Ammon's horn (tissue), 1 donor: ENCODE results near the gene CDK15.
"Not testable (repeated sequence)": the region's sequence is repeated elsewhere in the genome, so short reads cannot be mapped to it uniquely, and the experiment has no call there.

Source experiments
- DNase-seq: peaks from one replicate; pipeline ENCODE4 v3.0.0-alpha.2; 2016; ENCODE audit warnings: low spot score

CDK15 gene

DNA sequence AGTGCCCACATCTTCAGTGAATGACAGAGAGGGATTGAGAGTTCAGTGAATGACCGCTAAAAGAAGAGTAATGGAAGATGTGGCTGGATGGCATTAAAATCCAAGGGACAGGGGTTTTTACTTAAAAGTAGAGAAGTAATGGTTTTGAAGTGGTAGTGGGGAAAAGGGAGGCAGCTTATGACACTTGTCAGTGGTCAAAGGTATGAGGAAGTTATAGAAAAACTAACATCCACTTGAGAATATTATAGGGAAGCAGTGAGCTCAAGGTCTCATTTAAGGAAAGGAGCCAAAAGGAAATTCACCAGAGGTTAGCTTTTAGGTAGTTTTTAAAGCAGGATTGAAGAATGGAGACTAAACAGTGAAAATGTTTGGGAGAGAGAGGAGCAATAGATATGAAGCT is 24.3 kb downstream of the CDK15 start:
- no peak for DNase-seq

DNA sequence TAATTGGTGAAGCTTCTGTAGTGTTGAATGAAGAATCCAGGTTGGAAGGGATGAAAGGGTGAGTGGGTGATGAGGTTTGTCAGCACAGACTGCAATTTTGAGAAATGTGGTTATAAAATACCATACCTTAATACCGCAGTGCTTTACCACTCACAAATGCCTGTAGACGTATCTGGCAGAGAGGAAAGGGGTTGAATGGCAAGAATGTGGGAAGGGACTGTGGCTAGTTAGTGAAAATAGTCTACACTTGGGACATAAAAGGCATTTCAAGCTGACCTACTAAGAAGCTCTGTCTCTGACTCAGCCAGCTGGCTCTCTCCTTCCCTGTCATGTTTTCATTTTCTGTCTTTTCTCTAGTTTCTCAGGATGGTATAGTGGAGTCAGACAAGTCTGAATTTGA is 25.1 kb downstream of the CDK15 start:
- DNase-seq = no peak

DNA sequence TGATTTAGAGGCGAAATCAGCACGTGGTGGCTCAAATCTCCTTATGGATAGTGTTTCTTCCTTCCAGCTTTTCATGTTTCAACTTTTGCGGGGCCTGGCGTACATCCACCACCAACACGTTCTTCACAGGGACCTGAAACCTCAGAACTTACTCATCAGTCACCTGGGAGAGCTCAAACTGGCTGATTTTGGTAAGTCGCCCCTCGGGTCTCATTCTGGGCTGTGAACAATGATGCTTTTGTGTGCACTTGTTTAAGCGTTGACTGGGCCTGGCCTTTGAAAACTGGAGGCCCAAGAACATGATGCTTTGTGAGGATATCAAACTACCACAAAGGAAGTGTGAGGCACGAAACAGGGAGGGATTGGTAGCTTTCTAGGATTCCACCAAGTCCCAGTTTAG is 27.4 kb downstream of the CDK15 start:
- DNase-seq = no peak

DNA sequence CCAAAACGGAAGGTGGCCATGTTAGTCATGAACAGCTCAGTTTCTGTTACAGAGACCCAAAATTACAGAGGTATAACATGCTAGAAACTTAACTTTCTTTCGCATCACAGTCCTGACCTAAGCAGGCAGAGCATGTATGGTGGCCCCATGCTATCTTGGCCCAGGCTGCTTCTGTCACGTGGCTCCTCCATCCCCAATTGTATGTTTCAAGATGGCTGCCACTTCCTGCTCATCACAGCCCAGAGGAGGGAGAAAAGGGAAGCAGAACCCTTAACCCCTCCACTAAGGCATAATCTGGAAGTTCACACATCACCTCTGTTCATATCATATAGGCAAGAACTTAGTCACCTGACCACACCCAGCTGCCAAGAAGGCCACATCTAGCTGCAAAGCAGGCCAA is 28.7 kb downstream of the CDK15 start:
- DNase-seq = no peak

DNA sequence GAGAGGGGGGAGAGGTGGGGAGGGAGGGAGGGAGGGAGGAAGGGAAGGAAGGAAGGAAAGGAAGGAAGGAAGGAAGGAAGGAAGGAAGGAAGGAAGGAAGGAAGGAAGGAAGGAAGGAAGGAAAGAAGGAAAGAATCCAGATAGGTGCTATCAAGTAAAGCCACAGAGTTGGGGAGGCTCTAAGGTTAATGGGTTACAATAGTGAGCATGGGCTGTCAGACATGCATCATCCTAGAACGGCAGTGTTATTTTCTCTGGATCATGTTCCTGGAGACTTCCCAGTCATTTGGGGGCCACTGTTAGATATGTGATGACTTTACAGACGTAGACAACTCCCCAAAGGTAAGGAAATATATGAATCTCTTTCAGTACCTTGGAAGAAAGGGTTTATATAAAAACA is 31.1 kb downstream of the CDK15 start:
- no peak for DNase-seq

DNA sequence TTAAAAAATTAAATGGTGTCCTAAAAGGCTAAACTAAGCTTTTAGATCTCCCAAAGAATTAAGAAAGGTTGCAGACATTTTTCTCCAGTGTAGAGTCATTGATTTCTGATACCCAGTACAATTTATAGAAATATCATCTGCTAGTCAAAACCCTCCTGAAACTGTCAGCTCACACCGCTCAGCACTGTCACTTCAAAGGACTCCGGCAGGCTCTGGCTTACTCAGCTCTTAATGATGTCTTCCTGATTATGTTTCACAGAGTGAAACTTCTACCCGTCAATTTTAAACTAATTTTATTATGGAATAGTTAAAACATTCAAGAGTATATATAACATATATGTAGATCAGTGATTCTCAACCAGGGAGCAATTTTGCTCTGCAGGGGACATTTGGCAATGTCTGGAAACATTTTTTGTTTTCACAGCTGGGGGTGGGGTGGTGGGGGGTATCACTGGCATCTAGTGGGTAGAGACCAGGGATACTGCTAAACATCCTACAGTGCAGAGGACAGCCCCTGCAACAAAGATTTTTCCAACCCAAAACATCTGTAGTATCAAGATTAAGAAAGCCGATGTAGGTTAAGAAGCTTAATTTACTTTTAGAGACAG is 31.6 kb downstream of the CDK15 start:
- no peak for DNase-seq

DNA sequence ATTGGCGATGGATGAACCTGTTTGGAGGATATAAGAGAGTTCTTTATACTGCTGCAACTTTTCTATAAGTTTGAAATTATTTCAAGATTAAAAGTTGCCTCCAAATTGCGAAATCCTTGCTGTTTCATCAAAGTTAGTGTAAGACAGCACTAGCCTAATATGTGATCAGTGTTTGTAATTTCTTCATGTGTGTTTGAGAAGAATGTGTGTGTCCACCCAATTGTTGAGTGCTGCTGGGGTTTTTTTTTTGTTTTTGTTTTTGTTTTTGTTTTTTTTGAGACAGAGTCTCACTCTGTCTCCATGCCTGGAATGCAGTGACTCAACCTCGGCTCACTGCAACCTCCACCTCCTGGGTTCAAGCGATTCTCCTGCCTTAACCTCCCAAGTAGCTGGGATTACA is 33.4 kb downstream of the CDK15 start:
- DNase-seq = no peak

DNA sequence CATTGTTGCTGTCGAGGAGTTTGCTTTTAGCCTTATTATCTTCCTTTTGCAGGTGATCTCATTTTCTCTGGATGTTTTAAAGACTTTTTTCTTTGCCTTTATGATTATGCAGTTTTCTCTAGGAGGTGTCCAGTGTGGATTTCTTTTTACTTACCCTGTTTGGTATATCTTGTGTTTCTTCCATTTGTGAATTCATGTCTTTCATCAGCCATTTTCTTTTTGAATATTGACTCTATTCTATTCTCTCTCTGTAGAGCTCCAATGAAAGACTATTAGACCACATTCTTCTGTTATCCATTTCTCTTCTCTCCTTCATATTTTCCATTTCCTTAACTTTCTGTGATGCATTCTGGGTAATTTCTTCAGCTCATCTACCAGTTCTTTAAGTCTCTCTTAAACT is 34.4 kb downstream of the CDK15 start:
- no peak for DNase-seq

DNA sequence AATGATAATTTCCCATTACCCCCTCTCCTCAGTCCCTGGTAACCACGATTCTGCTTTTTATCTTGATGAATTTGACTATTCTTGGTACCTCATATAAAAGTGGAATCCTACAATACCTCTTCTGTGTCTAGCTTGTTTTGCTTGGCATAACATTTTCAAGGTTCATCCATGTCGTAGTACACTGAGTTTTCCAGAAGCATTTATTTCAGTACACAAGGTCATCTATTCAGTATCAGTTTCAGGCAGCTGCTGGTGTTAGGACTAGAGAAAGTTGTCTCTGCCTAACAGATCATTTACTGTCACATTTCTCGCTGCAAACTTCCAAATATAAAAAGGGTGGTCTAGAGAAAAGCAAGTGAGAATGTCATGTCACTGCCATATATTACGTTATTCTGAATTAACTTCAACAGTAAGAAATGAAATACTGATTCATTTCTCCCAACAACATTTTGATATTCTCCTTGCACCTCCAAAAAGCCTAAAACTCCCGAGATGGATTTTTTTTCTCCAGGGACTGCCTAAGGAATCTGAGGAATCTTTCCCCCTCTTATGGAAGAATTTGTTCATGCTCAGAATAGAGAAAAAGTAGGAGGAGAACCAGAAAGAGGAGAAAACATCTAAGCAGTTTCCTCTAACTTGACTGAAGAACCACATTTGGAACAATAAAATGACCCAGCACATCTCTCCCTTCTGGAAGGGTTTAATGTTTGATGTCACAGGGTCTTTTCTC is 36.0 kb downstream of the CDK15 start:
- DNase-seq = no peak

DNA sequence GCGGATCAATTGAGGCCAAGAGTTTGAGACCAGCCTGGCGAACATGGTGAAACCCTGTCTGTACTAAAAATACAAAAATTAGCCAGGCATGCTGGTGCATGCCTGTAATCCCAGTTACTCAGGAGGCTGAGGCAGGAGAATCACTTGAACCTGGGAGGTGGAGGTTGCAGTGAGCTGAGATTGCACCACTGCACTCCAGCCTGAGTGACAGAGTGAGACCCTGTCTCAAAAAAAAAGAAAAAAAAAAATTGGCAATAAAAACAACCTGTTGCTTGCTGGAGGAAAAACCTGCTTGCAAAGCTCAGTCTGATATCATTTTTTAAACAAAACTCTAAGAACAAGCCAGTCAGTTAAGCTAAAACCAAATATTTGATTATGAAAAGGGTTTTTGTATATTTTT is 38.6 kb downstream of the CDK15 start:
- DNase-seq = not testable (repeated sequence)

DNA sequence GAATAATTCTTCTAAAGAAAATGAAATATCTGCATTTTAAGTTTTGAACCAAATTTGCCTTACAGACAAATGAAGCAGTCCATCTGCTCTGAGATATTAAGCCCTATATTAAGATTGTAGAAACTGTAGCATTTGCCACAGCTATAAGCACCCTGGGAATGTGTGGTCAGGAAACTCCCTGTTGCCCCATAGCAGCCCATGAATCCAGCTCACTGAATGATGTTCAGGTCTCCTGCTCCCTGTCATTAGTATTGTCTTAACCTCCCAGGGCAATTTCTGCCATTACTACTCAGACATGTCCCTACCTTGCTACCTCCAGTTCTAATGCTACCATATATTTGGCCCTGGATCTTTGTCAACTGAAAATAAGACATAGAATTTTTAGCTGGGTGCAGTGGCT is 41.1 kb downstream of the CDK15 start:
- no peak for DNase-seq

DNA sequence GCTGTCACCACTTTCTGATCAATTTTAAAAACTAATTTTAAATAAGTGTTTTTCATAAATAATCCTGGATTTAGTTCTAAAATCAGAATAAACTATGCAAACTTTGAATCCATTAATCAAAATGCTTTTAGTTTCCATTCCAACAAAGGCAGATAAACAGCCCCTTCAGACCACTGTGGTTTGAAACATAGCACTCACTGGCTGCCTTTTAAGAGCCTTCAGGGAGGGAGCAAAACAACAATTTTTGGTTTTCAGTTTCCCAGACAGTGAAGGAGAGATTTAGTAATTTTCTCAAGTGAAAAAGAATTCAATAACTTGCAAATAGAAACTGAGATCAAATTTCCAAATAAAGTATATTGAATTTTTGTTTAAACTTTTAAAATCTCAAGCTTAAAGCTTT is 46.1 kb downstream of the CDK15 start:
- DNase-seq = no peak

DNA sequence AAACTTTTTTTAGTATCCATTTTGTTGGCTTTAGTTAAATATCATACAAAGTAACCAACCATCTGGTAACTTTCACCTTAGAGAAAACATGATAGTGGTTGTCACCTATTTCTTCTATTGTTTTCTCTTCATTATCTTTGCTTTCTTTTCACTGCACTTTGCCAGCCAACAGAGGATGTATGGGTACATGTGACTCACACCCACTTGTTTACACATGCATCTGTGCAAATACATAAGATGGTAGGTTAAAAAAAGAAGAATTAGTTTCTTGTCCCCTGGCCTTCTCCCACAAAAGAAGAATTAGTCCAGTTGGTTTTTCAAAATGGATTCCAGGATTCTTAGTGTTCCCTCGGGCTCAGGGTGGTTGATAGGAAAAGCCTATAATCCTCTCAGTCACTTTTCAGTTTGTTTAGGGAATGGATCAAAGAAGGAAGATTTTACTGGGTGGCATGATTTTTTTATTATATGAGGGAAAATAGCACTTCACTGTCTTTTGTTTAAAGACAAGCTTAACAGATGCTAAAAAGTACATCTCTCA is 46.6 kb downstream of the CDK15 start:
- DNase-seq = no peak

DNA sequence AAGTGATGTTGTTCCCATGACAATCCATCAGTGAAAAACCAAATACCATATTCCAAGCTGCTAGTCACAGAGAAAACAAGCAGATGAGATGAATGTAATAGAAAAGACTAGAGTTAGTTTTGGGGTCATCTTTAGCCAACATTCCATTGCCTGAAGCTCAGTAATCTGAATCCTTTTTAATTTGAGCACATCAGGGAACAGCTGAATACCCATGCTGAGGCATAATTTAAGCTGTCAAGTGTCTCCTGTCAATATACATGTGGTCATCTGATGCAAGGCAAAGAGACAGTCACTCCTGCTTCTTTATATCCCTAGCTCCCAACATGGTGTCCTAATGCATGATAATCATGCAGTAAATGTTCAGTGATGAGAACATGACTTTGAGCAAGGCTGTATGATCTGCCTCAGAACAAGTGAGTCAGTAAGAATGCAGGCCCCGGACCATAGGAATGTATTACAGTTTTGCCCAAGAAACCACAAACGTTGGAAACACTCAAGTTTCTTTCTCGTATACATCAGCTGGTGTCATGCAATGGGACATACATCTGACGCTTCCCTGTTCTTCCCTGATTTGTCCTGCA is 48.0 kb downstream of the CDK15 start:
- DNase-seq = no peak

DNA sequence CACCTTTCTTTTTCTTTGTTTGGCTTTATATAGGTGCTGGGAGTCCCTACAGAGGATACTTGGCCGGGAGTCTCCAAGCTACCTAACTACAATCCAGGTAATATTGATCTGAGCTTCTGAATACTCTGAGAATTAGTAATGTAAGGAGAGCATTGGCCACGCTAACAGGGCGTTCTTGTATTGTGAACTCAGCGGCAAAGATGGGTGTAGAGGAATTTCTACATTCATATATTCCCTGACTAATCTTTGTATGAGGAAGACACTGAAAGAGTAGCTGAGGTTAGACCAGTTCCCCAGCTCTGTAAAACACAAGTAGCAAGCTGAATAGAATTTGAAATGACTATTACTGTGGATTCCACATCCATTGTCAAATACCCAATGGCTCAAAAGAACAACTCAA is 48.5 kb downstream of the CDK15 start:
- DNase-seq = no peak

DNA sequence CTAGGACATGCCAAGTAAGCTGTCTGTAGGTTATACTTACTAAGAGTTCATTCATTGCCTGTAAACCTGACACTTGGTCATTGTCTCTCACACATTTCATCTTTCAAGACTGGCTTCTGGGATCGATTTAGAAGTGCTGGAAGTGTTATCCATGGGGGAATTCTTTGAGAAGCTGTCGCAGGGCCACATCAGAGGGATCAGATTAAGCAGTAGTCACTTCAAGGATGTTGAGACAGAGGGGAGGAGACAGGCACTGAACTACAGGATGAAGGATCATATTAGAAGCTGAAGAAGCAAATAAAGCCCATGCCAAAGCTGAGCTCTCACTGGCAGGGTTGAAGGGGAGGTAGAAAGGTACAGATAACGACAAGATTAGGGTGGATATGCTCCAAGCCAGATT is 49.0 kb downstream of the CDK15 start:
- no peak for DNase-seq

DNA sequence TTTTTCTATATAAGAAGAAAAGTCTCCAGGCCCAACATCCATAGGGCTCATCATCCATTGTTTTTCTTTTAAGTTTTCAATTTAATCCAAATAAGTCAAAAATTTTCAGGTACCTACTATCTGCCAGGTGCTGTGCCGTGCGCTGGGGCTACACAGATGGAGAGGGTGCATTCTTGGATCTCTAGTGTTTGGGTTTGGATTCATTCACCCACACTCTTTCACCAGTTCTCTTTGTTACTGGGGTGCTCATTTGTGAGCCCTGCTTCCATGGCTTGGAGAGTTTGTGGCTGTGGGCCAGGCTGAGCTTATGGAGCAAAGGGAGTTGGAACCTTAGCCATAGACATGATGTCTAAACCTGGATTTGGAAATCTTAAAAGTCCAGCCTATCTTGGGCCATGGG is 51.0 kb downstream of the CDK15 start:
- DNase-seq = no peak

DNA sequence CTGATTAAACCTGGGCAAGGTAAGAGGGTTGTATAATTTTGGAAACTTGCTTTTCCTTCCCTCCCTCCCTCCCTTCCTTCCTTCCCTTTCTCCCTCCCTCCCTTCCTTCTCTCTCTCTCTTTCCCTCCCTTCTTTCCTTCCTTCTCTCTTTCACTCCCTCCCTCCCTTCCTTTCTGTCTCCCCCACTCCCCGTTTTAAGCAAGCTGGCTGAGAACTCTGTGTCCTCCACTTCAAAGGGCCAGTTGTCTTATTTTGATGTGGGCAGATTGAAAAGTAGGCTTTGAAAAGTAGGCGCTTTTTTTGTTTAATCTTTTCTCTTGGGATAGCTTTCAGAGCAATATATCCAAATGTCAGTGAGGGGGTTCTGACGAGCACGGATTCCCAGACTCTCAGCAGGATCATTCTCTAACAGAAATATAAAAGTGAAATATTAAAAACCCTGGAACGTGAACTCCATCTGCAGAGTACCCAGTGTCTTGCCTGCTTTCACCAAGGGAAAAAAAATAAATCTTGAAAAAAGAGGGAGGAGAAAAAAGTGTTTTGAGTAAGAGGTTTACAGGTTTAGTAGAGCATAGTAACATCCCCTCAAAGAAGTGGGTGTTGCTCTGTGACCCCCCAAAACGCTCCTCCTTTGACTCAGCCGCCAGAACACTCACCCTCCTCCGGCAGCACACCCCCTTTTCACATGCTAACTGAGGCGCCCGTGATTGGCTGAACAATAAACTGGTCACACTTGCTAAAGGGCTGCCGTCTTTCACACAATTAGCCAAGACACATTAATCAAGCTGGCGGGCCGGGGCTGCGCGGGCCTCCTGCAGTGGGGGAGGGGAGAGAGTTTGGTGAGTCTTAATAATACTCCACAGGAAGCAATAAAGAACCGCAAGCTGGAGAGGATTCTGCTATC is 52.2 kb downstream of the CDK15 start:
- peak; percentile 23 for DNase-seq

DNA sequence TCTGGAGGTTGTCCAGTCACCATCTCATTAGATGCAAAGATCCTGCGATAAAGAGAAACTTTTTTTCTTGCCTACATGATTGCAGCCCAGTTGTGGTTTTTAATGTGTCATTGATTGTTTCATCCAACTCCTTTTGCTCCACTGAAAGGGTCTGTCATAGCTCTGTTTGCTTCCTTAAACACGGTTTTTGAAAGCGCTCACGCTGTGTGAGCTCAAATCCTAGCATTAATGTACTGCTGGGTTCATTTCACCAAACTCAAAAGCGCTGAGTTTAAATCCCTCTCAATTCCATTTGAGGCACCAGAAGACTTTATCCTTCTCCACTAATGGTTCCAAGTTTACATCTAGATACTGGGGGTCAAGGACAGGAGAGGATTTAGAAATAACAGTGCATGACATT is 53.6 kb downstream of the CDK15 start:
- DNase-seq = no peak

DNA sequence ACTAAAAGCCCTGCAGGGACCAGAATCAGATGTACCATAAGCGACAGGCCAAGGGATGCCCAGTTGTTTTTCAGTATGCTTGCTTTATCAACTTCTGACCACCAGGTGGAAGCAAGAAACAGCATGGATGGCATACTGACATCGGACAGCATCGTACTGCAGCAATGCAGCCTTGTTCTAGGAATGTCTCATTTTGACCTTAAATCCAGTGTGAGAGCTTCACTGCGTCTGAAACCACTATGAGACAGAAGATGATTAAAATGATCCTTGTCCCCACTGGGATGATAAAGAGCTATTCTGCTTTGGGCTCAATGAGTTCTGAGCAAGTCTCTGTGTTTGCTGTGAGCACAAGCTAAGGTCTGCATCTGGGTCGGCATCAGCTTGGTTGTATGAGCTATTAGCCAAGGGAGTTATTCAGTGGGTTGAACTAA is 54.3 kb downstream of the CDK15 start:
- DNase-seq = peak; percentile 91

DNA sequence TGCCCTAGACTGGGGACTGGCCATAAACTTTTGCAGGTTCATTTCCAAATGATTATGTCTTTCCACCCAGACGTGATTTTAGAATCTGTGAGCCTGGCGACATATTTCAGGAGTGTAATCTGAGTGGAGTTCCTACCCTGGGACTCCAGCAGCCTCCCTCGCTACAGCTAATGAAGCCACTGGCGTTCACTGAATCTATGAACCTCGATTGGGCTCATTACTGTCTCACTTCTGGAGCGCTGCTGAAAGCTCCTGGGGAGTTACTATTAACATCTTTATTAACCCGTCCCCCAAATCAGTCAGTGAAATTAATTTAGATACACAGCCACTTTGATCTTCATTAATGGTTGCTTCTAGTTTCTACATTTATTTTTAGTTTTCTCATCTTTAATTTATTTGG is 56.5 kb downstream of the CDK15 start:
- no peak for DNase-seq
